Glomerular endothelial cell (primary cell): ENCODE data around the gene CSRP2. TPM values are rescaled to one million over a fixed set of nuclear protein-coding genes. Genes with fewer than 3 reads are reported as not detected.

ENCODE experiments used
- DNase-seq: peaks from one replicate; pipeline ENCODE4 v3.0.0-alpha.2; 2011; ENCODE audit warnings: low read depth, low spot score; ENCODE audit errors: extremely low read depth
- total RNA-seq: library from RNA; depleted of rRNA; stranded (reverse); fragments of >200 nt; gene quantifications from 2 replicates; pipeline ENCODE4 v1.2.3, GENCODE V29; 2015

Gene CSRP2
- total RNA-seq, 1 donor from 2014 or later: 16.3 TPM

GRCh38 chr12:76864791-76865400 is 13.9 kb downstream of the CSRP2 start:
- no peak for DNase-seq

GRCh38 chr12:76863837-76864236 is 15.0 kb downstream of the CSRP2 start:
- DNase-seq: no peak

- no peak for DNase-seq
Measured at GRCh38 chr12:76863005-76863670, 15.7 kb downstream of the CSRP2 start.

DNA sequence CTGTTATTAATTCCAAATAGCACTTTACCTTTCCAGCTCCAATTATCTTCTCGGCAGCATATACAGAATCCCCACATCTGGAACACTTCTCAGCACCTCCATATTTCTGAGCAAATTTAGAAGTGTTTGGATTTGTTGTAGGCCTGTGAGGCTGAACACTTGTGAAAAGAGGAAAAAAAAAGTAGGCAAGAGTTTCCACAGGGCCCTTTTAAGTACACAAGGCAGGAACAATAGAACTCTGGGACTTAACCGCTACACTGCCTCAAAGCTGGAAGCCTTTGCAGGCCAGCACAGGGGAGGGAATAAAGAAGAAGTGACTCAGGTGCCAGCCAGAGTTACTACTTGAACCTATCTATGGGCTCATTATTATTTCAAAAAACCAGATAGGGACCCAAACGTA is 18.6 kb downstream of the CSRP2 start:
- no peak for DNase-seq

- no peak for DNase-seq
Measured at GRCh38 chr12:76859611-76860010, 19.2 kb downstream of the CSRP2 start.

GRCh38 chr12:76856018-76856644 is 22.7 kb downstream of the CSRP2 start:
- DNase-seq: no peak

GRCh38 chr12:76855271-76855670 is 23.5 kb downstream of the CSRP2 start:
- DNase-seq: no peak

DNA sequence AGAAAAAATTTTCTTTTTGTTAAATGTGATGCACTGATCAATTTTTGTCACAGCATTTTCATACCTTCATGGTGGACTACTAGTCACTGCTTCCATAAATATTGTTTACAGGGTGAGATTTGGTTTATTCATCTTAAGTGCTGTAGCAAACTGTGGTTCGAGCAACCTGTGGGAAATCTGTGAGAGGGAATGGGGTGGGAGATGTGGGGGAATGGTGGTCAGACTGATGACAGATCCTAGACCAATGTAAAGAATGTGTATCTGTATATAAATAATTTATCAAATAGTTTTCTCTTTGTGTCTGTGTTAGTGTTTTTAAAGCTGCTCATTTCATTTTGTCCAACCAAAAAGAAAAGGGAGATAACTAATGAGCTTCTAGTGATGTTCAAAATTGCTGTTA is 26.7 kb downstream of the CSRP2 start:
- no peak for DNase-seq

DNA sequence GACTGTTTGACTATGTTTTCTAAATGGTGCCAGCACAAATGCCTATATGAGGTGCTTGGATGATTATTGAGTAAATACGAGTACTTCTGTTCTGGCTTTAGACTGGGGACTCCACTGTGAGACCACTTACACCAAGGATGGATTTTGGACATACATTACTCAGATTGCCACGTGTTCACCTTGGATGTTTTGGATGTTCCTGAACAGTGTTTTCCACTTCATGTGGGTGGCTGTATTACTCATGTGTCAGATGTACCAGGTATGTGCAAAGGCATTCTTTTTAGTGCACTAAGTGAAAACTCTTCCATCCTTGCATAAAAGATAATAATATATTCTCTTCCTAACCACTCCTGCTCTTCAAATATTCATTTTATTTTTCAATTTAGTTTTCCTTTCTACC is 30.7 kb downstream of the CSRP2 start:
- DNase-seq: no peak

DNA sequence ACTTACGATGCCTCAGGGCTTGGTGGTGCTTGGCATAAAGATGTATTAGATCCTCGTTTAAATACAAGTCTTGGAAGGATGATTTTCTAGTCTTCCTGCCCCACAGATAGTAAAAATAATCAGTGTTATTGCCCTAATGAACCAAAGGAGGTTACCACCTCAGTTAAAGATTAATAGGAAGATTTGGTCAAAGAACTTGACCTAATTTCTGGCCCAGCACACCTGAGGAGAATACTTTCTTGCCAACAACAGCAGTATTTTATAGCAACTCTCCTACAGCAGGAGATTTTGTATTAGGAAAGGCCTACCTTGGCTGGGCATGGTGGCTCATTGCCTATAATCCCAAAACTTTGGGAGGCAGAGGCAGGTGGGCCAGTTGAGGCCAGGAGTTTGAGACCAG is 31.6 kb downstream of the CSRP2 start:
- no peak for DNase-seq

DNA sequence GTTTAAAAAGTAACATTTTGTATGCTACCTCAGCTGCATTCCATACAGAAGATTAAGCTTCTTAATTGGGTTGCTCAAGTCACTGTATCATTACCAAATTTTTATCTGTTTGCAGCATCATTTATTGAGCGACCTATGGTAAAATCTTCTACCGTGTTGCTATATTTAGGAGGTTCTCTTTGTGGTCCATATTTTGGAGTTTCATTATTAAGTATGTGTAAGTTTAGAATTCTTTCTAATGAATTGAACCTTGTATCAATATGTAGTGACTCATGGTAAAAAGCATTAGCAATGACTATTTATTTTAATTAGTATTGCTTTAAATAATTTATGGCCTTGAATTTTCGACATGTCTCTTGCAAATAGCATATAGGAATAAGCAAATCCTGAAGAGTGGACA is 42.2 kb downstream of the CSRP2 start:
- DNase-seq: no peak

- DNase-seq: no peak
Measured at GRCh38 chr12:76830436-76830835, 48.4 kb downstream of the CSRP2 start.

DNA sequence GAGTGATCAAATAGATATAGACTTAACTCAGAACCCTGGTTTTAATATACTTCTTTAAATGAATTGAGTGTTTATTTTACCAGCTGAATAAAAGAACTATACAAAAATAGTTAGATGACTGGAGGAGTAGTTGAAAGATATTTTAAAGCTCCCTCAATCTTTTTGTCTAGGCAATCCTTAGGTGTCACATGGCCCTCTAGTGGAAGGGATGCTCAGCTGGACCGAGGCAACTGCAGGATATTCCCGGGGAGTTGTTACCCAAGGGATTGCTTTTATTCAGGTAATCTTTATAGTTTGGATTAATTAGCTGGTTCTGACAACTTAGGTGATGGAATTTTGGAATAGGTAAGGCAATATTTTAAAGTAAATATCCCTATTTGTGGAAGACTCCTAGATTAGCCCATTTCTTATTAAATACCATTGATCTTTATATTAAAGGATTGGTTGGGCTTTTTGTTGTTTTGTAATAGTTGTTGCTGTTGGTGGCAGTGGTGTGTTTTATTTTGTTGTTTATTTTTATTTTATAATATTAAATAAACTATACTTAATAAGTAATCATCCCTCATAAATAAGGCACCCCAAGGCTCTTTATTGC is 57.8 kb downstream of the CSRP2 start:
- no peak for DNase-seq

DNA sequence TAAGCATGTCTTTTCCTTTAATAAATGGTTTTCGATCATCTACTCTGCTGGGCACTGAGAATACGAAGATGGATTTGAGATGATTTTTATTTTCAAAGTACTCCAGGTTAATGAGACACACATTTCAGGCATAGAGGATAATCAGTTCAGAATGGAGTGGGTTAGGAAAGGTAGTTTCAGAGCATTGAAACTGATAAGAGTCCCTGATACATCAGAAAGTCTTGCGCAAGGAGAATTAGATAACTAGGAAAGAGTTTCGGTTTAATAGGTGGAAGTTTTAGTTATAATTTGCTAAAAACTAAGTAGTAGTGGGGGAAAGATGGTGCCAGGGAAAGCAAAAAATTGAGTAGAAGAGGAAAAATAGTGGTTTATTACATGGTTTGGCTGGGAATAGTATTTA is 64.8 kb downstream of the CSRP2 start:
- no peak for DNase-seq

GRCh38 chr12:76813265-76813664 is 65.6 kb downstream of the CSRP2 start:
- DNase-seq: no peak

- no peak for DNase-seq
Measured at GRCh38 chr12:76811976-76812375, 66.8 kb downstream of the CSRP2 start.

DNA sequence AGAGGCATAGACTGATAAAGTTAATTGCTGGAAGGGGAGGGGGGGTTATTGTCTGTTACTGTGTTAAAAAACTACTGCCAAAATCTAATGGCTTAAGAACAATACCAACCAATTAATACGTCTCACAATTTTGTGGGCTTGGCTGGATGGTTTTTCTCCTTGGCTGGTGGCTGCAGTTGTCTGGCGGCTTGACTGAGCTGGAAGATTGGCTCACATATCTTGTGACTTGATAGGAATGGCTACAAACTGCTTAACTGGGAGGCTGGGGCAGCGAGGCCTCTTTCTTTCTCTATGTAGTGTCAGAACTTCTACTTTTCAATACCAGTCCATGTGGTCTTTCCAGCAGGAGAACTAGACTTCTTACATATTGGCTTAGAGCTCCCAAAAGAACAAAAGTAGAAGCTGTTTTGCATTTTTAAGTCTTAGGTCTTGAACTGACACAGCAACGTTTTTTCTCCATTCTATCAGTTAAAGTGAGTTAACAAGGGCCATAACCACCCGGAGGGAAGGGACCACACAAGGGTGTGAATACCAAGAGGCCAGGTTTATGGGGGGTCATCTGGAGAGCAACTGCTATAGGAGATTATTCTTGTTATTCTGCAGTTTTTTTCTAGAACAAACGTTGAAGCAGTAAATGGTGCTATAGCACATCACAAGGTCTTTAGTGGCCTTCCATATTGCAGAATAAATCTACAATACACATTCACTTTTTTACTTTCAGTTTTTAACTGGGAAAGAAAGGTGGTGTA is 68.0 kb downstream of the CSRP2 start:
- no peak for DNase-seq
